HL-60 (cell line): ENCODE measurements around the gene LHFPL6.

Experiments
- GABPA ChIP-seq: IDR thresholded peaks from 2 replicates; pipeline ENCODE4 v1.6.1; 2012; ENCODE audit warnings: low read depth
- POLR2AphosphoS5 ChIP-seq: IDR thresholded peaks from 2 replicates; pipeline ENCODE4 v1.6.1; 2012; ENCODE audit warnings: low read depth
- TF ChIP-seq, protein P1 (sequence below): IDR thresholded peaks from one replicate; pipeline ENCODE4 v1.5.1; 2011; ENCODE audit warnings: low read length, control low read depth, inconsistent platforms; ENCODE audit not compliant: insufficient read depth

DNA sequence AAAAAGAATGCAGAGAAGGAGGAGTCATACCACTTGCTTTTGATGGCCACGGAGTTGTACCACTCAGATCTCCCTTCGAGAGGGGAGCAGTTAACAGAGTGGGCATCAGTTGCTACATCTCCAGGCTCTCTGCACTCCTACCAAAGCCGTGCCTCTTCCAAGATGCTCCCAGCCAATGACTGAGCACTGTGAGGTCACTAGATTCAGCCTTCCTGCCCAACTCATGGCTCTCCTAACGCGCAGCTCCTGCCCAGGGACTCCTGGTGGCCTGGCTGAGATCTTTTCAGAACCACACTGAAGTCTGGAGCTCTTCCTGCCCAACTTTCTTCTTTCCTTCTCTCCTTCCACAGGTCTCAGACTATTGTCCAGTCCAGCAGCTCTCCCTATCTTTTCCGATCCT lies 66.7 kb downstream of the LHFPL6 start:
- TF ChIP-seq, protein P1, sequence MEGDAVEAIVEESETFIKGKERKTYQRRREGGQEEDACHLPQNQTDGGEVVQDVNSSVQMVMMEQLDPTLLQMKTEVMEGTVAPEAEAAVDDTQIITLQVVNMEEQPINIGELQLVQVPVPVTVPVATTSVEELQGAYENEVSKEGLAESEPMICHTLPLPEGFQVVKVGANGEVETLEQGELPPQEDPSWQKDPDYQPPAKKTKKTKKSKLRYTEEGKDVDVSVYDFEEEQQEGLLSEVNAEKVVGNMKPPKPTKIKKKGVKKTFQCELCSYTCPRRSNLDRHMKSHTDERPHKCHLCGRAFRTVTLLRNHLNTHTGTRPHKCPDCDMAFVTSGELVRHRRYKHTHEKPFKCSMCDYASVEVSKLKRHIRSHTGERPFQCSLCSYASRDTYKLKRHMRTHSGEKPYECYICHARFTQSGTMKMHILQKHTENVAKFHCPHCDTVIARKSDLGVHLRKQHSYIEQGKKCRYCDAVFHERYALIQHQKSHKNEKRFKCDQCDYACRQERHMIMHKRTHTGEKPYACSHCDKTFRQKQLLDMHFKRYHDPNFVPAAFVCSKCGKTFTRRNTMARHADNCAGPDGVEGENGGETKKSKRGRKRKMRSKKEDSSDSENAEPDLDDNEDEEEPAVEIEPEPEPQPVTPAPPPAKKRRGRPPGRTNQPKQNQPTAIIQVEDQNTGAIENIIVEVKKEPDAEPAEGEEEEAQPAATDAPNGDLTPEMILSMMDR, result no peak
- TF ChIP-seq POLR2AphosphoS5, result no peak
- no peak for TF ChIP-seq GABPA
